PC-3 (cell line): ENCODE results near the gene DHRS4L2.

Source experiments
- CTCF ChIP-seq: fragments of 300-600 bp; sonication (generic); conservative IDR thresholded peaks from 2 replicates; pipeline ENCODE4 v1.5.1; 2017; ENCODE audit warnings: antibody characterized with exemption, low read depth, mild to moderate bottlenecking, low read length
- EZH2 ChIP-seq: fragments of 300-600 bp; sonication (generic); IDR thresholded peaks from one replicate; pipeline ENCODE4 v1.6.1; 2017; ENCODE audit warnings: antibody characterized with exemption, mild to moderate bottlenecking, low read length; ENCODE audit not compliant: unreplicated experiment

GRCh38 chr14:24037658-24038037 lies 48.9 kb downstream of the DHRS4L2 start:
- no peak for TF ChIP-seq CTCF
- TF ChIP-seq EZH2, result no peak
